DMS53 treated with DMSO at 0.1 percent for 48 hours (cell line): ENCODE data around the gene TRIM13.
"Not testable (repeated sequence)": the region's sequence is repeated elsewhere in the genome, so short reads cannot be mapped to it uniquely, and the experiment has no call there.

Experiments
- DNase-seq: peaks from one replicate; lab custom pipeline; 2025; ENCODE audit not compliant: unreplicated experiment; lab: John Stamatoyannopoulos, UW

Gene TRIM13

GRCh38 chr13:50055454-50055853, 58.6 kb downstream of the TRIM13 start:
- DNase-seq = no peak

- no peak for DNase-seq
Measured at GRCh38 chr13:50060718-50061117, 63.9 kb downstream of the TRIM13 start.

- DNase-seq = not testable (repeated sequence)
Measured at GRCh38 chr13:50062336-50062735, 65.5 kb downstream of the TRIM13 start.

GRCh38 chr13:50065712-50066111, 68.9 kb downstream of the TRIM13 start:
- no peak for DNase-seq
